GM18526 (cell line): Measurements from ENCODE around the gene SHC4.

ENCODE experiments used
- POLR2A ChIP-seq: IDR thresholded peaks from 3 replicates; pipeline ENCODE4 v1.6.1; 2011; ENCODE audit not compliant: insufficient read length; ENCODE audit errors: extremely low read depth

The SHC4 gene

GRCh38 chr15:48913141-48913540 is 50.6 kb downstream of the SHC4 start:
- no peak for TF ChIP-seq POLR2A

DNA sequence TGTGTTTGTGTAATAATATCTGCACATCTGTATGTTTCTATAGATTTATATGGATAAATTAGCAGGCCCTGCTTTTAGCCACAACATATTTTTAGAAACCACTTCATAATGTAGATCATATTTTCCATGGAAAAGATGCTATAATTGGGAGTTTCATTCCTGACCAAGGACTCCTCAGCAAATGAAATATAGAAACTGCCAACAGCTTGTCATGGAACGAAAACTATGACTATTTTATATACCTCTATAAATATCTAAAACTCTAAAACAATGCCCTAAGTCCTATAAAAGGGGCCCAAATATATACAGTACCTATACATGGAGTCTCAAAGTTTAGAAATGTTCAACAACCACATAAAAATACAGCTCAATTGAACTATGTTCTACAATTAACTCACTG is 57.9 kb downstream of the SHC4 start:
- TF ChIP-seq POLR2A: no peak

GRCh38 chr15:48905216-48905615 is 58.5 kb downstream of the SHC4 start:
- no peak for TF ChIP-seq POLR2A

DNA sequence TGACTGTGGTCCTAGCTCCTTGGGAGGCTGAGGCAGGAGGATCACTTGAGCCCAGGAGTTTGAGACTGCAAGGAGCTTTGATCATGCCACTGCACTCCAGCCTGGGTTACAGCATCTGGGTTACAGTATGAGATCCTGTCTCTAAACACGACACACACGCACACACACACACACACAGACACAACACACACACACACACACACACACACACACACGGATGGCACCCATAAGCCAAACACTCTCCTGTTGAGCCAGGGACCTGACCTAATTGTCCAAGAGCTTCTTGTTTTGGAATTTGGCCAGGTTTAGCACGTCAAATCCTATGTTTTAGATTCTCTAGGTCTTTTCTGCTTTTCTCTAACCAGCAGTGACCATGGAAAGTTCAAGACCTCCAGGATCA is 59.0 kb downstream of the SHC4 start:
- TF ChIP-seq POLR2A: no peak

GRCh38 chr15:48899793-48900192 is 63.9 kb downstream of the SHC4 start:
- TF ChIP-seq POLR2A: no peak

- no peak for TF ChIP-seq POLR2A
Observed at GRCh38 chr15:48898446-48898845, 65.3 kb downstream of the SHC4 start.

DNA sequence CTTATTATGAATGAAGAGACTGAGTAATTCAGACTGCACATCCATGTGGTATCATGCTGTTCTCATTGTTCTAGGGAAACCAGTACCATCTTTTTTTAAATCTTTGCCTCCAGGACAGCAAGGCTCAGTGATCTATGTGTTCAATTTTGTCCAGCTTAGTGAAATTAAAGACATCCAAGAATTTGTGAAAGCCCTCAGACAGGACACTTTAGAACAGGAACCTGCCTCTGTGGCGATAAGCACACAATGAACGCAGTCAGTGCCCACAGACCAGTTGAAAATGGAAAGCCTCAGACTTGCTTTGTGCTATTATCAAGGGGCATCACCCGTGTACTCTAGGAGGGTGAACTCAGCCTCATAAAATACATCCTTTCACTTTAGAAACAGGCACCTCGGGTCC is 65.7 kb downstream of the SHC4 start:
- no peak for TF ChIP-seq POLR2A

DNA sequence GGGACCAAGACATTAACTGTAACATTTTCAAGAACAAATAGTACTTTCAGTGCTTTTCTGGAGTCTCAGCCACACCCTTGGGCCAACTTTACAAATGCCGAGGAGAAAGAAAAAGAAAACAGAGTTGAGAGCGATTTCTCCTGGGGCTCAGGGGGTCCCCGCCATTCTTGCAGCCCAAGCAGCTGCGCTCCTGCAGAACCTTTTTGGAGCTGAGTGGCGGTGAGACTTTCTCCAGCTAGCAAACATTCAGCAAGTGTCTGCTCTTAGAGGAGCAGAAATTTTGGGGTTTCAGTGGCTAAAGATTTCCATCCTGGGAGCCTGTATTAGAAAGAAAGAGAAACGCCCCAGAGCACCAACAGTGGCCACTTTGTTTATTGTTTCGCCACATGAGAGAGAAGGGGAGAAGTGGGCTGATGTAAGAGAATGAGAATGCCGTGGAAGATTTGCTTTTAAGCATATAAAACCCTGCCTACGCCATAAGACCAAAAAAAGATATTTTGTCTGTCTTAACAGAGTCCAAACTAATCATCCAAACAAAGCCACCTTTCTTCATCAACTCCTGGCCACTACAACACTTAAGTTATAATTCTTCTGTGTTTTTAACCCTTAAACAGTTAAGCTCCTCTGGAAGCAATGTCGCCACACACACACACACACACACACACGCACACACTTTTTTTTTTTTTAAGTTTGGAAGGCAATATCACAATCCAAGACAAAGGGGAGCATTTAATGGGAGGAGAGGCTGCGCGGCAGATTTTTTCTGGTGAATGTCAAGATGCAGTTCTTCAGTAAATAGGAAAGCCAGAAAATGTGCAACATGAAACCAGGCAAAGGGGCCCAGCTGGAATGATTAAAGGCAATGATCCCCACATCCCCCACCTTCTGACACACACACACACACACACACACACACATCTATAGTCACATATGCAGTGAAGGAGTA is 66.6 kb downstream of the SHC4 start:
- no peak for TF ChIP-seq POLR2A

GRCh38 chr15:48893311-48893710 is 70.4 kb downstream of the SHC4 start:
- TF ChIP-seq POLR2A: no peak

GRCh38 chr15:48891232-48891765 is 72.4 kb downstream of the SHC4 start:
- no peak for TF ChIP-seq POLR2A

- TF ChIP-seq POLR2A: no peak
Observed at GRCh38 chr15:48890375-48890972, 73.2 kb downstream of the SHC4 start.

- TF ChIP-seq POLR2A: no peak
Observed at GRCh38 chr15:48889925-48890324, 73.8 kb downstream of the SHC4 start.

DNA sequence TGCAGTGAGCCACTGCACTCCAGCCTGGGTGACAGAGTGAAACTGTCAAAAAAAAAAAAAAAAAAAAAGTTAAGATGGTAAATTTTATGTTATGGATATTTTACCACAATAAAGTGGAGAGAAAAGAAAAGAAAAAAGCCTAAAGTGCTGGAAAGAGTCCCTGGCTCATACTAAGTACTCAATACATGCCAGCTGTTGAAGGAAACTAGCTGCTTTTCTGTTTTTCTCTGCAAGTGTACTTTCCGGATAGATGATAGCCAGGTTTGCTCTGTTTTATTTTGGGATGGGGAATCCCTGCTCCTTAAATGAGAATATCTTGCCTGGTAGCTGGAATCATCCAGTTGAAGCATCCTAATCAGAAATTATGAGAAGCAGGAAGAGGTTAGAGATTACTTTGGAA is 74.9 kb downstream of the SHC4 start:
- TF ChIP-seq POLR2A: no peak

DNA sequence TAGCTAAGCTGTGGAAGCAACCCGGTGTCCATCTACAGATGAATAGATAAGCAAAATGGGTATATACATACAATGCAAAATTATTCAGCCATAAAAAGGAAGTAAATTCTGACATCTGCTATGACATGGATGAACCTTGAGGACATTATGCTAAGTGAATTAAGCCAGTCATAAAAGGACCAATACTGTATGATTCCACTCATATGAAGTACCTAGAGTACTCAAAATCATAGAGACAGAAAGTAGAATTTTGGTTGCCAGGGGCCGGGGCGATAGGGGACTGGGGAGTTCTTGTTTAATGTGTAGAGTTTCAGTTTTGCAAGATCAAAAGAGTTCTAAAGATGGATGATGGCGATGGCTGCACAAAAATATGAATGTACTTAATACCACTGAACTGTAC is 75.5 kb downstream of the SHC4 start:
- TF ChIP-seq POLR2A: no peak

DNA sequence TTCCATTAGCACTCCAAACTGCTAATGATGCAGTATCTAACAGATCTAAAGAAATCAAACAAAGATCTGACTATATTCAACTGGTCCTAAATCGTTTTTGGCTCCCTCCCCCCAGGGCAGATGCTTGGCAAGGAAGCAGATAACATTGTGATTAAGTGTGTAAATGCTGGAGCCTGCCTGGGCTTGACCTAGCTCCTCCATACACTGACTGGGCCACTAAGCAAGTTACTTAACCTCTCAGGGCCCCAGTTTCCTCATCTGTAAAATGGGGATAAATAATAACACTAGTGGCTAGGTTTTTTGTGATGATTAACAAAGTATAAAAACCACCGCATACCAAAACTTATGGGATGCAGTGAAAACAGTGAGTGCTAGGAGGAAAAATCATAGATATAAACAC is 76.6 kb downstream of the SHC4 start:
- no peak for TF ChIP-seq POLR2A

DNA sequence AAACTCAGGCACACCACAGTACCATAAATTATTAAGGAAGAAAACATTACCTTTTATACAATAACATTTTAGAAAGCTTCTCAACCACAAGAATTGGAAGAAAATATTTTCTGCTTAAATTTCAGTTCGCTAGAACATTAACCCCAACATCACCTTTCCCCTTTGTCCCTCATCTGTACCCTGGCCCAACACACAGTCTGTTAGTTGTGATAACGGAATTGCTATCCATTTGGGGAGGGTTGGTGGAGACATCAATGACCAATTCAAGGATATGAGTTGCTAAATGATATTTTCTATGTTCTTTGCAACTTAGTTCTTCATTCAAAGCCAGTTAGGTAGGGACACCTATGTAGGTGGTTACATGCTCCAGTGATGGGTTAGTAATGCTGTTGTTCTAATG is 80.0 kb downstream of the SHC4 start:
- no peak for TF ChIP-seq POLR2A
